ENCODE results near the gene TRNP1. TPM values are rescaled to one million over a fixed set of nuclear protein-coding genes. Genes with fewer than 3 reads are reported as not detected.

Gene TRNP1
- total RNA-seq, 2 donors from 2014 or later, result not detected

DNA sequence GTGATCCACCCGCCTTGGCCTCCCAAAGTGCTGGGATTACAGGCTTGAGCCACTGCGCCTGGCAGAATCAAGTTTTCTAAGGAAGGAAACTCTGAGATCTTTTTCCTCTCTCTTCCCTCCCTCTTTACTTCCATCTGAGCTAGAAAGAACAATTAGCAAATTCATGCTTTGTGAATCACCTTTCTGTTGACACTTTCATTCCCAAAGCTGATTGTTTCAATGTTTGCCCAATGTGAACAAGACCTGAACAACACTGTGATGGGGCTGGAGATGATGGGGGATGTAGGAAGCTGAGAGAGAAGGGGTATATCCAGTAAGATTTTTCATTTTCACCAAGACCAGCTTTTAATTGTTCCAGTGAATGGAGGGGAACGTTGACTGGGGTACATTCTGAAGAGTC is 24.8 kb downstream of the TRNP1 start:
- H3K36me3 Mint-ChIP-seq (ENCODE audit: low read depth), result no peaks in the 10 kb centered on the region
- H3K27ac Mint-ChIP-seq, result no peak overlapping the region
- H3K9me3 Mint-ChIP-seq, result no peaks in the 10 kb centered on the region
- ATAC-seq (replicated peaks), result no peak
- no peaks in the 10 kb centered on the region for H3K27me3 Mint-ChIP-seq
- no peaks in the 10 kb centered on the region for H3K4me1 Mint-ChIP-seq
- H3K4me3 Mint-ChIP-seq, result no peak overlapping the region

DNA sequence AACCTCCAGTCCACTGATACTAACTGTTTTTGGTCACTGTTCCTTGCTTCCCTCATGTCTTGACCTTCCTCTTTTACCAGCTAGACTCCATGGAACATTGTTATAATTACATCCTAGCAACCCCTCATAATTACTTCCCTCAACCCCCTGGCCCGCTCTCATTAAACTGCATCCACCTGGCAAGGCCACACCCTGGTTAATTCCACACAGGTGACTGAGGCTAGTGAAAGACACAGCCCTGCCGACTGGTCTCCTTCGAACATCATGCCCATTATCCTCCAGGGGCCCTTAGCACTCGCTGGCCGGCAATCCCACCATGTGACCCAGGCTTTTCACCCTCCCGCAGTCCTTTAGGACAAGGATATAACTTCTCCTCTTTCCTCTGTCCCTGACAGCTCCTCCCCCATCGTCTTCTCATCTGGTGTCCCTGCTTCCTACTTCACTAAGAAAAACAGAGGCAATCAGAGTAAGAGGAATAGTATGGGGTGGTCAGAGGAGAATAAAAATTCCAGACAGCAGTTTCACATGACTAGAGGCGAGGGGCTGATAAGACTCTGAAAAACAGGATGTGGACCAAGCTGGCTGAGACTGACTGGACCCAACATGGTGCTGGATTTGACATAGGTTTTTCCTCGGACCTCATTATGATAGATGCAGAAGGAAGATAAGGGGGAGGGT is 28.0 kb downstream of the TRNP1 start:
- no peak overlapping the region for H3K27ac Mint-ChIP-seq
- ATAC-seq (replicated peaks), result no peak

DNA sequence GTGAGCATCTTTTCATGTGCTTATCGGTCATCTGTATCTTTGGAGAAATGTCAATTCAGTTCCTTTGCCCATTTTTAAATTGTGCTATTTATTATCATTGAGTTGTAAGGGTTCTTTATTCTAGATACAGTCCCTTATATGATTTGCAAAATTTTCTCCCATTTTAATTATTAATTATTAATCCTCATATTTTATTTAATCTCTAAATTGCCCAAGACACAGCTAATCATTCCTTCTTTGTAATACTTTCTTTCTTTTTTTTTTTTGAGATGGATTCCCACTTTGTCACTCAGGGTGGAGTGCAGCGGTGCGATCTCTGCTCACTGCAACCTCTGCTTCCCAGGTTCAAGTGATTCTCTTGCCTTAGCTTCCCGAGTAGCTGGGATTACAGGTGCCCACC is 32.2 kb downstream of the TRNP1 start:
- no peaks in the 10 kb centered on the region for H3K36me3 Mint-ChIP-seq (ENCODE audit: low read depth)
- H3K4me1 Mint-ChIP-seq, result no peaks in the 10 kb centered on the region
- H3K4me3 Mint-ChIP-seq, result no peak overlapping the region
- H3K27ac Mint-ChIP-seq, result no peak overlapping the region
- ATAC-seq (replicated peaks), result no peak
- H3K9me3 Mint-ChIP-seq, result no peaks in the 10 kb centered on the region
- H3K27me3 Mint-ChIP-seq, result peaks cover 6% of the 10 kb centered on the region

More for the DNA sequence above, 28.0 kb downstream of the TRNP1 start:
- H3K9me3 Mint-ChIP-seq, result no peaks in the 10 kb centered on the region
- H3K27me3 Mint-ChIP-seq, result no peaks in the 10 kb centered on the region
- H3K4me1 Mint-ChIP-seq, result no peaks in the 10 kb centered on the region
- H3K36me3 Mint-ChIP-seq (ENCODE audit: low read depth), result no peaks in the 10 kb centered on the region
- no peak overlapping the region for H3K4me3 Mint-ChIP-seq

DNA sequence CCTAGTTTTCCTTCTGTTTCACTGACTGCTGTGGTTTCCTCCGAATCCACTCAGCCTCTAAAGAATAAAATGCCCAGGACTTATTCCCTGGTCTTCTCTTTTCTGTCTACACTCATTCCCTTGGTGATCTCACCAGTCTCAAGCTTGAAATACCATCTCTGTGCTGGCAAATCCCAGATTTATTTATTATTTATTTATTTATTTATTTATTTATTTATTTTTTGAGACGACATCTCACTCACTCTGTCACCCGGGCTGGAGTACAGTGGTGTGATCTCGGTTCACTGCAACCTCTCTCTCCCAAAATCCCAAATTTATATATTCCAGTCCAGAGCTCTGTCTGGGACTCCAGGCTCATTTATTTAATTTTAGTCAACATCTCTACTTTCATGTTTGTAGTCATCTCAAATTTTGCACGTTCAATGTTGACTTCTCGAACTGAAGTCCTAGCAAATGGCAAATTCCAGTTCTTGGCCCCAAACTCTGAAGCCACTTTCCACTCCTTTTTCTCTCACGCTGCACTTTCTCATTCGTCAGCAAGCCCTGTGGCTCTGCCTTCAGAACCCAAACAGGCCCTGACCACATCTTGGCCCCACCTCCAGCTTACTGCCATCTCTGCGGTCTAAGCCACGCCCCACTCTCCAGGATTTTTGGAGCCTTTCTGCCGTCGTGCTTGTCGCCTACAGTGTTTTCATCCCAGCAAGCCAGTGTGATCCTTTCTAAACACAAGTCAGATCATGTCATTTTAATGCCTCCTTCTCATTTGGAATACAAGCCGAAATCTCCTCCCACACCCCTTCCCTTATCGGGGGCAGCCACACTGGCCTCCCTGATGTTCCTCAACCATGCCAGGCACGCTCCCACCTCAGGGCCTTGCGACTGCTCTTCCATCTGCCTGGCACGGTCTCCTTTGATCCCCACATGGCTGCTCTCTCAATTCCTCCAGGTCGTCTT is 33.4 kb downstream of the TRNP1 start:
- Mint-ChIP-seq H3K27ac (no peak overlapping the region), H3K4me1 (no peaks in the 10 kb centered on the region), H3K36me3 (ENCODE audit: low read depth) (no peaks in the 10 kb centered on the region), H3K4me3 (no peak overlapping the region), H3K9me3 (no peaks in the 10 kb centered on the region), H3K27me3 (peaks cover 6% of the 10 kb centered on the region)
- no peak for ATAC-seq (replicated peaks)

DNA sequence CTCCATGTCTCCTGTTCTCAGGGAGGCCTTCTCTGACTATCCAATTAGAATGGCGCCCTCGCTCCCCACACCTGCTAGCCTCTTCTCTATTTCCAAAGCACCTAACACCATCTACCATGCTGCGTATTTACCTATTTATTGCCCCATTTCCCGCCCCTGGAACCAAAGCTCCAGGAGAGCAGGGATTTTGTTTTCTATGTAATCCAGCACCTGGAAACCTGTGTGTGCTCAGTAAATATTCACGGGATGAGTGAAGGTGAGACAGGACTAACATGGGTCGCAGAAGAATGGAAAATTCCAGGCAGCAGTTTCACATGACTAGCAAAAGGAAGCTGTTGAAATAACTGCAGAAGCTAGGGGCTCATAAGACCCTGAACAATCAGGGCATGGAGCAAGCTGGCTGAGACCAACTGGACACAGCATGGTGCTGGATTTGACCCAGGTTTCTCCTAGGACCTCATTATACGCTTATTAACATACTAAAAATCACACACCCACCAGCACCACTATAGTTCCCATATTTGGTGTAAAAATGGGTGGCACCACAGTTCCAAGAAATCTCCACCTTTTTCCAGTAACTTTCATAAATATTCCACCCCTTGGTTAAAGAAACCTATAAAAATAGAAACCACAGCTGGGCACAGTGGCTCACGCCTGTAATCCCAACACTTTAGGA is 34.2 kb downstream of the TRNP1 start:
- no peak overlapping the region for H3K4me3 Mint-ChIP-seq
- no peak for ATAC-seq (replicated peaks)
- H3K4me1 Mint-ChIP-seq, result no peaks in the 10 kb centered on the region
- H3K27me3 Mint-ChIP-seq, result peaks cover 6% of the 10 kb centered on the region
- no peaks in the 10 kb centered on the region for H3K36me3 Mint-ChIP-seq (ENCODE audit: low read depth)
- H3K9me3 Mint-ChIP-seq, result no peaks in the 10 kb centered on the region
- no peak overlapping the region for H3K27ac Mint-ChIP-seq

DNA sequence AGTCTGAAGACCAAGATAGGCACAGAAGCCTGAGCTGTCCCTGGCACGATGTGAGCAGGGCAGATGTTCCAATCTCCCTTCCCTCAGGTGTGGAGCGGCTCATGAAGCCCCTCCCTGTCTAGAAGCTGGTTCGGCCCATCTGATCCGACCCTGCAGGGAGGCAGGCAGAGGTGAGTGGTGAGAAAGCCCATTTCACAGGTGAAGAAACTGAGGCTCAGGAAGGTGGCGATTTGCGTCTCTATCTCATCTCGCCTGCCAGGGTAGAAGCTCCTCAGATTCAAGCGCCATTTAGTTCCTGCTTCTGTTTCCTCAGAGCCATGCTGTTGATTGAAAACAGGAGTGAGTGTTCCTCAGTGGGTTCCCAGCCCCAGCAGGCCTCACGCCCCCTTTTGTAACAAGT is 36.0 kb downstream of the TRNP1 start:
- H3K4me3 Mint-ChIP-seq, result no peak overlapping the region
- H3K36me3 Mint-ChIP-seq (ENCODE audit: low read depth), result no peaks in the 10 kb centered on the region
- H3K27me3 Mint-ChIP-seq, result peaks cover 6% of the 10 kb centered on the region
- no peak overlapping the region for H3K27ac Mint-ChIP-seq
- no peaks in the 10 kb centered on the region for H3K4me1 Mint-ChIP-seq
- H3K9me3 Mint-ChIP-seq, result no peaks in the 10 kb centered on the region
- no peak for ATAC-seq (replicated peaks)

DNA sequence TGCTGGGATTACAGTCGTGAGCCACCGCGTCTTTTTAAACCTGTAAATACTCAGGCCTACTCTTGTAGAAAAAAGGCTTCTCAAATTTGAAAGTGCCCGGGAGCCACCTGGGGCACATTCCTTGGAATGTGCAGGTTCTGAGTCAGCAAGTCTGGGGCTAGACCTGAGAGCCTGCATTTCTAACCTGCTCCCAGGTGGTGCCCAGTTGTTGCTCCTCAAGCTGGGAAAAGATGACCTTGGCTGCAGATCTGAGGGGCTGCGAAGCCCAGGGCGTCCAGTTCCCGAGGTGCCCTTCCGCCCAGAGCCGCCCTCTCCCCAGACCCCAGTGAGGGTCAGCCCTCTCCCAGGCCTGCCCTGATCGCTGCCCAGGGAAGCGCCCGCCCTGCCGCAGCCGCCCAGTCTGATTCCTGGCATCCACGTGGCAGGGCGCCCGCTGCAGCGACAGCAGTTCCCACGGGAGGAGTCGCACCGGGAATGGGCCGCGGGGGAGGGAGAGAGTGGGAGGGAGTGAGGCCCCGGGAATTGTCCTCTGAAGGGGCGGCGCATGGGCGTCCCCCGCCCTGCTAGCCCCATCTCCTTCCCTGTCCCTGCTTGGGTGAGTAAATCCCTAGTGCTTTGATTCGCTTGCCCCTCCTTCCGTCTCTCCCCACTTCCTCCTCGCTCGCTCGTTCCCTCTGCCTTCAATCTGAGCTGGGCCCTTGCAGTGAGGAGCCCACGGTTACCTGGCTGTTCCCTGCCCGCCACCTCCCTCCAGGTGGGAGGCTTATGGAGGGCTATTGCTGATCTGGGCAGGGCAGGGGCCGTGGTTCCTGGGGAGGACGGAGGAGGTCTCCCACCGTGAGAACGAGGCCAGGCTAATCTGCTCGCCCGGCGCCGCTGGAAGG is 38.0 kb downstream of the TRNP1 start:
- ATAC-seq (replicated peaks), result no peak
- no peaks in the 10 kb centered on the region for H3K36me3 Mint-ChIP-seq (ENCODE audit: low read depth)
- H3K27me3 Mint-ChIP-seq, result peaks cover 6% of the 10 kb centered on the region
- no peaks in the 10 kb centered on the region for H3K9me3 Mint-ChIP-seq
- no peaks in the 10 kb centered on the region for H3K4me1 Mint-ChIP-seq
- H3K27ac Mint-ChIP-seq, result no peak overlapping the region
- no peak overlapping the region for H3K4me3 Mint-ChIP-seq

DNA sequence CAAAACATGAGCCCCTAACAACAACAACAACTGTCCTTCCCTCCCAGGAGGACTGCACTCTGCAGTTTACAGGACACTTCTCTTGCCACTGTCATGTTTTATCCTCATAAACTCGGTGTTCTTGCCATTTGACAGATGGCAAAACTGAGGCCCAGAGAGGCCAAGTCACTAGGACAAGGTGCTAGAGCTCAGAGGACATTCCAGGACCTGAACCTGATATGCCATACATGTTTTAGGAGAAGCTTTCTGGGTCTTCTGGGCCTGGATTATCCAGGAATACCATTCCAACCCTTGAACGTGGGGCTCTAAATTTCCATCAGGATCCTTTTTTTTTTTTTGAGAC is 38.6 kb downstream of the TRNP1 start:
- ATAC-seq (replicated peaks), result no peak
- H3K36me3 Mint-ChIP-seq (ENCODE audit: low read depth), result no peaks in the 10 kb centered on the region
- H3K27ac Mint-ChIP-seq, result no peak overlapping the region
- peaks cover 4% of the 10 kb centered on the region for H3K27me3 Mint-ChIP-seq
- no peaks in the 10 kb centered on the region for H3K9me3 Mint-ChIP-seq
- H3K4me1 Mint-ChIP-seq, result no peaks in the 10 kb centered on the region
- no peak overlapping the region for H3K4me3 Mint-ChIP-seq

DNA sequence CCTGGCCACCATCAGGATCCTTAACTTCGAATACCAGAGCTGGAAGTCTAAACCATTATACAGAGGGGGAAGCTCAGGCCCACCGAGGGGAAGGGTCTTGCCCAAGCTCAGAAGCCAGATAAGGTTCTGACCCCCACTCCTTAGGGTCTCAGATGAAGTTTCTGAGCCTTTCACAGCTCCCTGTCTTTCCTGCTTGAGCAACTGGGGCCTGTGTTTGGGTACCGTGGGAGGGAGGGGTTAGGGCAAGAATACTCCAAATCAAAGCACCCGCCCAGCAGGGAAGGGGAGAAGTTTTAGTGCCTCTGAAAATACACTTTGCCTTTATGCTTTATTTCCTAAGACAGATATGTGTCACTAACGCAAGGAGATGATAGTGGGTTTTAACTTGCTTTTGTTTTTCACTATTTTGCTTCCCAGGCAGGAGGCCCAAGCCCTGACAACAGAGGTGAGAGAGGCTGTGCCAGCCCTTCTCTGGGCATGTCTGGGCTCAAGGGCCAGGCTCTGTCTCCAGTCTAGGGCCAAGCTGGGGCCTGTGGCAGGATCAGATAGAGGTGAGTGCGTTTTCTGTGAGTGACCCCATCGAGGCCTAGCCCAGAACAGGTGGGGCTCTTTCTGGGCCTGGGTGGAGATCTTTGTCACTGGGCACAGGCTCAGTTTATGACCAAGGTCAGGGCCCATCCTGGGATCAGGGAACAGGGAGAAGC is 39.7 kb downstream of the TRNP1 start:
- H3K27ac Mint-ChIP-seq, result peak overlapping the region; percentile 70
- H3K4me3 Mint-ChIP-seq, result no peak overlapping the region
- H3K9me3 Mint-ChIP-seq, result no peaks in the 10 kb centered on the region
- no peaks in the 10 kb centered on the region for H3K4me1 Mint-ChIP-seq
- peak; percentile 65 for ATAC-seq (replicated peaks)
- no peaks in the 10 kb centered on the region for H3K27me3 Mint-ChIP-seq
- H3K36me3 Mint-ChIP-seq (ENCODE audit: low read depth), result no peaks in the 10 kb centered on the region

DNA sequence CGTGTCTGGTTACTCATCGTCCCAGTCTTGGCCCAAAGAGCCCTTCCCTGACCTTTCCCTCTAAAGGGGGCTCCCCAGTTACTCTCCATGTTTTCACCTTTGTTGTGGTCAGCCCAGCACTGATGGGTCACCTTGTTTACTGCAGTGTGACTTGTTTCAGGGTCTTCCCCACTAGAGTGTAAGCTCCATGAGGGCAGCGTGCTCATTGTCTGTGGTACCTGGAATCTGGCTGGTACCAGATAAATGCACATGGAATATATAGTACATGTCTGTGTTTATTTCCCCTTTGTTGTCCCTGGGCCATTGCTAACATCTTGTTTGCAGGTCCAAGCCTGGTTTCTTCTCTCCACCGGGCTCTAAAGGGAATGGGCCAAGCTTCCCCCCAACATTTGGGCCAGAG is 41.9 kb downstream of the TRNP1 start:
- Mint-ChIP-seq H3K36me3 (ENCODE audit: low read depth) (no peaks in the 10 kb centered on the region), H3K27me3 (no peaks in the 10 kb centered on the region)
- no peak for ATAC-seq (replicated peaks)

DNA sequence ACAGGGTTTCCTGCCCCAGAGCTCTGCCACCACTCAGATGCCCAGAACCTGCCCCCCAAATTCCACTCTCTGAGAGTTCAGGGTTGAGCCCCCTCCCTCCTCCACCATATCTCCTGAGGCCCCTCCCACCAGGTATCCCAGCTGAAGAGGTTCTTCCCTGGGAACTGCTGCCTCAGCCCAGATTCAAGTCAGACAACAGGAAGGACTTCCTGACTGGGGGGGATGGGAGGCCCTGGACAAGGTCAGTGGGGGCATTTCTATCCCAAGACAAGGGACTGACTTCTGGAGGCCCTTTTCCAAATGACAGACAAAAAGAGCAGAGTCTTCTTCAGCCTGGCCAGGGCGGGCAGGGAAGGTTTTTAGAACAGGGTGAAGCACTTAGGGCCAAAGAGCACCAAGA is 43.2 kb downstream of the TRNP1 start:
- Mint-ChIP-seq H3K27ac (no peak overlapping the region), H3K4me3 (no peak overlapping the region), H3K36me3 (ENCODE audit: low read depth) (no peaks in the 10 kb centered on the region), H3K4me1 (no peaks in the 10 kb centered on the region), H3K27me3 (no peaks in the 10 kb centered on the region), H3K9me3 (no peaks in the 10 kb centered on the region)
- ATAC-seq (replicated peaks), result no peak

More for the DNA sequence above, 41.9 kb downstream of the TRNP1 start:
- H3K27ac Mint-ChIP-seq, result no peak overlapping the region
- no peak overlapping the region for H3K4me3 Mint-ChIP-seq
- no peaks in the 10 kb centered on the region for H3K9me3 Mint-ChIP-seq
- H3K4me1 Mint-ChIP-seq, result no peaks in the 10 kb centered on the region

DNA sequence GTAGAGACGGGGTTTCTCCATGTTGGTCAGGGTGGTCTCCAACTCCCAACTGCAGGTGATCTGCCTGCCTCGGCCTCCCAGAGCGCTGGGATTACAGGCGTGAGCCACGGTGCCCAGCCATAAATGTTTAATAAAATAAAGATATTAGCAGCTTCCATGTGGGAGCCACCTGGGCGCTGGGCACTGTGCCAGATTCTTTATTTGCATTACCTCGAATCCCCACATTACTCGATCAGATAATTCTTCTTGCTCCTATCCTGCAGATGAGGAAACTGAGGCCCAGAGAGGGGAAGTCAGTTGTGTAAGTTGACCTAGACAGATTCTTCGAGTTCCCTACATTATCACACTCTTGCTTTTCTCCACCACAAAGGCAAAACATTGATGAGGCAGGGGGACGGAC is 44.0 kb downstream of the TRNP1 start:
- Mint-ChIP-seq H3K4me3 (no peak overlapping the region), H3K4me1 (no peaks in the 10 kb centered on the region), H3K36me3 (ENCODE audit: low read depth) (no peaks in the 10 kb centered on the region), H3K27me3 (no peaks in the 10 kb centered on the region), H3K9me3 (no peaks in the 10 kb centered on the region), H3K27ac (no peak overlapping the region)
- no peak for ATAC-seq (replicated peaks)

DNA sequence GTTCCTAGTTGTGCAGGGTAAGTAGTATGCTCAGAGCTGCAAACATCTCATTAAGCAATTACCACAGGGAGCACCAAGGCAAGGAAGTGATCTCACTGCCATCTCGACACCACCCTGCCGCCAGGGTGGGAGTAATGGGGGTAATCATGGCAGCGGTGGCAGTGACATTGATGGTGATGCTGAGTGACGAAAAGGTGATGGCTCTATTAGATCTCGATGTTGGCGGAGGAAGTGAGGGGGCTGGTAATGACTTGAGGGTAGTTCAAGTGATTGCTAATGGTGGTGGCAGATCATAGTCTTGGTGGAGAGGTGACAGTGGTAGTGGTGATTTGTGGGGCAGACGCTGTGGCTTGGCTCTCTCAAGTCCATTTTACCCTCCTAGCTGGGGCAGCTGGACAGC is 44.5 kb downstream of the TRNP1 start:
- H3K9me3 Mint-ChIP-seq, result no peaks in the 10 kb centered on the region
- H3K4me3 Mint-ChIP-seq, result no peak overlapping the region
- H3K27ac Mint-ChIP-seq, result no peak overlapping the region
- no peak for ATAC-seq (replicated peaks)
- H3K4me1 Mint-ChIP-seq, result no peaks in the 10 kb centered on the region
- H3K36me3 Mint-ChIP-seq (ENCODE audit: low read depth), result no peaks in the 10 kb centered on the region
- no peaks in the 10 kb centered on the region for H3K27me3 Mint-ChIP-seq

DNA sequence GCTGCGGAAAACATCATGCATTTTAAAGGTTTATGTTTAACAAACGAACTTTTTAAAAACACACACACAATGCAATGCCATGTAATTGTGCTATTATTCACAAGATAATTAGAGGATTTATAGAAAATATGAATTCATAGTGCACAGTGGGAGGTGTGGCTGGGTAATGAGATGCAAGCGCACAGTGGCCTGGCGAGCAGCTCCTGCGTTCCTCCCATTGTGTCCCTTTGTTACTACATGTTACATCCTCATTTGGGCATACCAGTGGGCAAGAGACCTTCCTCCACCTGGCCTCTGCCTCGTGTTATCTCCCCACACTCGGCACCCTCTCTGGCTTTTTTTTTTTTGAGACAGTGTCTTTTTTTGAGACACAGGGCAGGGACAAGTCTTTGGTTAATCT is 49.2 kb downstream of the TRNP1 start:
- Mint-ChIP-seq H3K27ac (no peak overlapping the region), H3K4me3 (no peak overlapping the region), H3K9me3 (no peaks in the 10 kb centered on the region), H3K36me3 (ENCODE audit: low read depth) (no peaks in the 10 kb centered on the region), H3K4me1 (no peaks in the 10 kb centered on the region), H3K27me3 (no peaks in the 10 kb centered on the region)
- ATAC-seq (replicated peaks), result no peak
